AG04449 (cell line): ENCODE measurements around the gene RAD51B.
A peak's percentile ranks its signal among the peaks of the same experiment; 100 is the strongest.

ENCODE experiments used
- CTCF ChIA-PET: fragments of 350-600 bp; formaldehyde crosslinking; extraction: SDS; loops from one replicate; lab custom pipeline; 2021; ENCODE audit warnings: antibody characterized with exemption; lab: Yijun Ruan, JAX
- POLR2A ChIA-PET: fragments of 400-600, 350-600 bp; formaldehyde crosslinking; extraction: SDS; loops from one replicate; lab custom pipeline; 2020; ENCODE audit warnings: antibody characterized with exemption, inconsistent platforms; lab: Yijun Ruan, JAX
- DNase-seq: peaks from one replicate; pipeline ENCODE4 v3.0.0-alpha.2; 2010; ENCODE audit warnings: low read depth, low spot score
- H3K4me3 ChIP-seq: 2 replicates; pipeline ENCODE4 v1.5.1; 2011; ENCODE audit warnings: low read depth, mild to moderate bottlenecking, control low read depth, low read length
- CTCF ChIP-seq: IDR thresholded peaks from one replicate; pipeline ENCODE4 v1.5.1; 2011; ENCODE audit warnings: mild to moderate bottlenecking, moderate library complexity, low read length, control low read depth, inconsistent platforms; ENCODE audit not compliant: insufficient read depth; ENCODE audit errors: missing control alignments

Gene RAD51B

GRCh38 chr14:68230202-68230949 lies 410.8 kb downstream of the RAD51B start:
- H3K4me3 ChIP-seq = no peak overlapping the region
- no peak for TF ChIP-seq CTCF
- POLR2A ChIA-PET = no interaction called here
- CTCF ChIA-PET = interaction anchor here (1.2 to 1.4 kb wide), 4 partner anchors 15 to 586 kb away, joined by 3 to 5 read pairs (median 4); no protein-coding TSS in a partner anchor
- no peak for DNase-seq

- CTCF ChIA-PET = interaction anchor here (0.7 to 1.4 kb wide), 5 partner anchors 14 to 585 kb away, joined by 3 to 5 read pairs (median 4); no protein-coding TSS in a partner anchor
- no peak overlapping the region for H3K4me3 ChIP-seq
- TF ChIP-seq CTCF = no peak
- no peak for DNase-seq
- POLR2A ChIA-PET = no interaction called here
Observed at GRCh38 chr14:68230950-68231717, 411.6 kb downstream of the RAD51B start.

- no peak for TF ChIP-seq CTCF
- CTCF ChIA-PET = interaction anchor here (1.2 to 1.7 kb wide), 5 partner anchors 13 to 585 kb away, joined by 3 to 7 read pairs (median 5); no protein-coding TSS in a partner anchor
- H3K4me3 ChIP-seq = no peak overlapping the region
- POLR2A ChIA-PET = interaction anchor here (1.1 kb wide), 1 partner anchor 560 kb away, joined by 4 read pairs; the partner anchor contains the start of gene ZFP36L1
- no peak for DNase-seq
Observed at GRCh38 chr14:68231898-68232297, 412.3 kb downstream of the RAD51B start.

GRCh38 chr14:68232300-68233055 lies 412.9 kb downstream of the RAD51B start:
- peak; percentile 97 for DNase-seq
- CTCF ChIA-PET = interaction anchor here (0.7 to 2.6 kb wide), 7 partner anchors 8 to 593 kb away, joined by 3 to 8 read pairs (median 4); no protein-coding TSS in a partner anchor
- TF ChIP-seq CTCF = no peak
- no peak overlapping the region for H3K4me3 ChIP-seq
- POLR2A ChIA-PET = interaction anchor here (1.1 kb wide), 1 partner anchor 560 kb away, joined by 4 read pairs; the partner anchor contains the start of gene ZFP36L1

- H3K4me3 ChIP-seq = no peak overlapping the region
- ChIA-PET POLR2A (interaction anchor here (1.1 kb wide), 1 partner anchor 559 kb away, joined by 4 read pairs; the partner anchor contains the start of gene ZFP36L1), CTCF (interaction anchor here (0.7 to 2.6 kb wide), 7 partner anchors 9 to 592 kb away, joined by 3 to 8 read pairs (median 4); no protein-coding TSS in a partner anchor)
- TF ChIP-seq CTCF = no peak
- no peak for DNase-seq
Observed at GRCh38 chr14:68233101-68233784, 413.7 kb downstream of the RAD51B start.
